ENCODE measurements around the gene PRRT1B.
"Not testable (repeated sequence)": the region's sequence is repeated elsewhere in the genome, so short reads cannot be mapped to it uniquely, and the experiment has no call there.

The PRRT1B gene

DNA sequence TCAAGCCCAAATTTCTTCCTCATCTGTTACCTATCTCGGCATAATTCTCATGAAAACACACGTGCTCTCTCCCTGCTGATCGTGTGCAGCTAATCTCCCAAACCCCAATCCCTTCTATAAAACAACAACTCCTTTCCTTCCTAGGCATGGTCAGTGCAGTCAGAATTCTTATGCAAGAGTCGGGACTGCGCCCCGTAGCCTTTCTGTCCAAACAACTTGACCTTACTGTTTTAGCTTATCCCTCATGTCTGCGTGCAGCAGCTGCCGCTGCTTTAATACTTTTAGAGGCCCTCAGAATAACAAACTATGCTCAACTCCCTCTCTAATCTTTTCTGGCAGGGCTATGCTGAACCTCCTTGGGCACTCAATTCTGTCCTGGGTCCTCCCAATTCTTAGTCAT lies 5.1 kb downstream of the PRRT1B start:
- not testable (repeated sequence) for DNase-seq (ENCODE audit: low read depth)

DNA sequence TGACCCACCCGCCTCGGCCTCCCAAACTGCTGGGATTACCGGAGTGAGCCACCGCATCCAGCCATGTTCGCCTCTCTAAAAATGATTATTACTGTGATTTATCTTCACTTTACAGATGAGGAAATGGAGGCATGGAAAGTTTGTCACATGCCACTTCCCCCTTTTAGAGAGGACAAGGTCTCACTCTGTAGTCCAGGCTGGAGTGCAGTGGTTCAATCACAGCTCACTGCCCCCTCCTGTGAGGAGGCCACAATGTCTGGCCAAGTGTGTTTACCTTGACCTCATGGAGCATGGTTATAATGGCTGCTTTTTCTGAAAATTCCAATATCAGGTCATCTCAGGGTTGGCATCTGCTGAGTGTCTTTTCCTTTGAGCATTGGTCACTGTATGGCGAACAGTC lies 6.7 kb downstream of the PRRT1B start:
- DNase-seq (ENCODE audit: low read depth) = no peak

DNA sequence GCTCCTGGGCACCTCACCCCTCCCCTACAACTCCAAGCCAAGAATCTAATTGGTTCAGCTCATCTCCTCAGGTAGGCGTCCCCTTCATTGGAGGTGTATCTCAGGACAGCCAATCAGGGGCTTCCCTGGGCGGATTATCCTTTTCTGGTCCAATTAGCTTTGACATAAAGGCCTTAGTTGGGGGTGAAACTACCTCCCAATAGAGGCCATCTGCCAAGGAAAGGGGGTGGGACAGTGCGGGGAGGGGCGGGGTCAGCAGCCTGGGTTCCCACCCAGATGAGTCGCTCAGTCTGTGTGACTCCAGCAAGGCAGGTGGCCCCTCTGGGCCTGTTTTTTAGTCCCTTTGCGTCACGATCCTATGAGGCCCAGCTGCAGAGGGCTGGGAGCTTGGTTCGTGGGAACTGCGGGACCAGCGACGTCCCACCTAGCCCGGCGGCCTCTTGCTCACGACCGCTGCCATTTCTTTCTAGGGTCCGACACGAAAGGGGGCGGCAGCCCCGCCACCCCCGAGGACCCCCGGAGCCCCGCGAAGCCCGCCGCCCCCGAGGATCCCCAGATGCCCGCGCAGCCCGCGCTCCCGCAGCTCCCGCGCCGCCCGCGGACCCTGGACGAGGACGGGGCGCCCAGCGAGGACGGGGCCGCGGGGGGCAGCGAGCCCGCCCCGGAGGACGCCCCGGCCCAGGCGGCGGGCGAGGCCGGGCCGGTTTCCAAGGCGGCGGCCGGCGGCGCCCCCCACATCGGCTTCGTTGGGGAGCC lies 8.9 kb downstream of the PRRT1B start:
- no peak for DNase-seq (ENCODE audit: low read depth)

DNA sequence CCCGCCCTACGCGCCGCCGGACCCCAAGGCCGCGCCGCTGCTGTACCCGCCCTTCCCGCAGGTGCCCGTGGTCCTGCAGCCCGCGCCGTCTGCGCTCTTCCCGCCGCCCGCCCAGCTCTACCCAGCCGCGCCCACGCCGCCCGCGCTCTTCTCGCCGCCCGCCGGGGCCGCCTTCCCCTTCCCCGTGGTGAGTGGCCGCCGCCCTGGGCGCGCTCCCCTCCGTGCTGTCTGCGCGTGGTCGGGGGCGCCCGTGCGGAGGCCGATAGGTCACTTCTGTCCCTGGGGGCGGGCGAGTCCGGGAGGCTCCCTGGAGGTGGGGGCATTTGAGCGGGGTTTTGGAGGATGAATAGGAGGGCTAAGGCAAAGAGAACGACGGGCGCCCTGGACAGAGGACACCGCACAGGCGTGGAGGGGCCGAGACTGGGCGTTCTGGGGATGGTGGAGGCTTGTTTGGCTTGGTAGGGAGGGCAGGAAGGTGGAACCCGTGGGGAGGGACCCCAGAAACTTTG lies 9.6 kb downstream of the PRRT1B start:
- DNase-seq (ENCODE audit: low read depth) = no peak

- no peak for DNase-seq (ENCODE audit: low read depth)
Measured at GRCh38 chr9:131555841-131556673, 10.7 kb downstream of the PRRT1B start.

DNA sequence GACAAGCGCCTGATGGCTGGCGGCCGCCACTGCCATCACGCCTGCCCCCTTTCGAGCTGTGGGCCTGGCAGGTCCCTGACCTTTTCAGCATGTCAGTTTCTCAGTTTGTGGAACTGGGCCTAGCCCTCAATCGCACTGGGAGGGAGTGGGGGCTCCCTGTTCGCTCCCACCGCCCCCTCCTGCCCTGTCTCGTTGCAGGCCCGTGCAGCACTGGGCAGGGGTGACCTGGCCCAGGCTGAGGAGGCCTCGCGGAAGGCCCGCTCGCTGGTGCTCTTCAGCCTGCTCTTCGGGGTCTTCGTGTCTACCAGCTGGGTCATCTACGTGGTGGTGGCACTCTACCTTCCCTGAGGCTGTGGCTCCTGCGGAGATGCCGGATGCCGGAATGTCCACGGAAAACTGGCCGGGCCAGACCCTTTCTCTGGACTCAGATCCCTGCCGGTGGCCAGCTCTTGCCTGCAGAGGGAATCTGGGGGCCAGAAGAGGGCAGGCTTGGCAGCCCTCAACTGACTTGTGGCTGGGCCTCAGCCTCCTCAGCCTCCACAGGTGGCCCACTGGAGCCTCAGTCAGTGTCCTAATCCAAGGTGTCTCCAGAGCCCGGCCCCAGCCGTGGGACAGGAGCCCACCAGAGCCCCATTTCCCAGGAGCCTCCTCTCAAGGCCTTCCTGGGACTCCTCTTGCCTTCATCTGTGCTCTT lies 12.7 kb downstream of the PRRT1B start:
- DNase-seq (ENCODE audit: low read depth) = no peak

DNA sequence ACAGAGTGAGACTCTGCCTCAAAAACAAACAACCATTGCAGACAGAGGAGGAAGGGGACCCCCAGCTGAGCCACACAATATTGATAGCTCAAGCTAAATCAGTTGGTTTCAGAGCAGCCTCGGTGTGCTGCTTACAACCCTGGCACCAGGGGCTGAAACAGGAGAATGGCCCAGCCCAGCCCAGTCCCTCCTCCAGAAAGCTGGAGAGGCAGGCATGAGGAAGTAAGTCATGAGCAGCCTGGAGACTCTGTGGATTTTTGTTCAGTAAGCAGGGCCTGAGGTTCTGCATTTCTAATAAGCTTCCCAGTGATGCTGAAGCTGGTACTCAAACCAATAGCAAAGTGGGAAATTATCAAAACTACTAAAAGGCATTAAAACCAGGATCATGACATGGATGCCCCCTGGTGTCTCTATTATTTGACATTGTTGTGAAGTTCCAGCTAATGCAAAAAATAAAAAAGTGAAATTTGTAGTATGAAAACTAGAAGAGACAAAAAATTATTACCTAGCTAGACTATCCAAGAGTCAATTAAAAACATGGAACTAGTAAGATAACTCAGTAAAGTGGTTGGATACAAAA lies 14.2 kb downstream of the PRRT1B start:
- DNase-seq (ENCODE audit: low read depth) = no peak

GRCh38 chr9:131562032-131562959 lies 17.0 kb downstream of the PRRT1B start:
- DNase-seq (ENCODE audit: low read depth) = no peak

GRCh38 chr9:131565369-131565768 lies 20.0 kb downstream of the PRRT1B start:
- DNase-seq (ENCODE audit: low read depth) = no peak

DNA sequence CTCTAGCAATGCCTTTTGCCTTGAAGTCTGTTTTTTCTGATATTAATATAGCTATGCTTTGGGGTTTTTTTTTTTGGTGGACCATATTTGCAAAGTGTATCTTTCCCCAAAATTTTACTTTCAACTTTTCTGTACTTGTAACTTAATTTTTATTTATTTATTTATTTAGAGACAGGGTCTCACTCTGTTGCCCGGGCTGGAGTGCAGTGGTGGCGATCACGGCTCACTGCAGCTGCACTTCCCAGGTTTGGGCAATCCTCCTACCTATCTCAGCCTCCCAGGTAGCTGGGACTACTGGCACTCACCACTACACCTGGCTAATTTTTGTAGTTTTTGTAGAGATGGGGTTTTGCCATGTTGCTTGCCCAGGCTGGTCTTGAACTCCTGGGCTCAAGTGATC lies 20.8 kb downstream of the PRRT1B start:
- DNase-seq (ENCODE audit: low read depth) = no peak

DNA sequence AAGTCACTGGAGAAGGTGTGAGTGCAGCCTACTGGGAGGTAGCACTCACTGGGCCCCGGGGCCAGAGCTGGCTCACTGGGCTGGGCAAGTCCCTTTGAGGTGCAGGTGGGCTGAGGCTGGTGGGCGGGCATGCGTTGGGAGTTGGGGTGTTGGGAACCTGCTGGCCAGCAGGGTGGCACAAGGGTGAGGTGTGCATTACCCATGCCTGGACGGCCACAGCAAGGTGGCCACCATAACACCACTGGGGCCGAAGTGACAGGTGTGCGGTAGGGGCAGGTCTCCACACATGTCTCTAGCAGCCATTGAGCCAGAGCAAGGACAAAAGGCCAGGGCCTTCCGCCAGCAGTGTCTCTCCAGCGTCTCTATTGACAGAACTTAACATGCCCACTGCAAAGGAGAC lies 22.6 kb downstream of the PRRT1B start:
- DNase-seq (ENCODE audit: low read depth) = no peak

- no peak for DNase-seq (ENCODE audit: low read depth)
Measured at GRCh38 chr9:131574730-131575640, 29.7 kb downstream of the PRRT1B start.

- no peak for DNase-seq (ENCODE audit: low read depth)
Measured at GRCh38 chr9:131575946-131576853, 30.9 kb downstream of the PRRT1B start.

DNA sequence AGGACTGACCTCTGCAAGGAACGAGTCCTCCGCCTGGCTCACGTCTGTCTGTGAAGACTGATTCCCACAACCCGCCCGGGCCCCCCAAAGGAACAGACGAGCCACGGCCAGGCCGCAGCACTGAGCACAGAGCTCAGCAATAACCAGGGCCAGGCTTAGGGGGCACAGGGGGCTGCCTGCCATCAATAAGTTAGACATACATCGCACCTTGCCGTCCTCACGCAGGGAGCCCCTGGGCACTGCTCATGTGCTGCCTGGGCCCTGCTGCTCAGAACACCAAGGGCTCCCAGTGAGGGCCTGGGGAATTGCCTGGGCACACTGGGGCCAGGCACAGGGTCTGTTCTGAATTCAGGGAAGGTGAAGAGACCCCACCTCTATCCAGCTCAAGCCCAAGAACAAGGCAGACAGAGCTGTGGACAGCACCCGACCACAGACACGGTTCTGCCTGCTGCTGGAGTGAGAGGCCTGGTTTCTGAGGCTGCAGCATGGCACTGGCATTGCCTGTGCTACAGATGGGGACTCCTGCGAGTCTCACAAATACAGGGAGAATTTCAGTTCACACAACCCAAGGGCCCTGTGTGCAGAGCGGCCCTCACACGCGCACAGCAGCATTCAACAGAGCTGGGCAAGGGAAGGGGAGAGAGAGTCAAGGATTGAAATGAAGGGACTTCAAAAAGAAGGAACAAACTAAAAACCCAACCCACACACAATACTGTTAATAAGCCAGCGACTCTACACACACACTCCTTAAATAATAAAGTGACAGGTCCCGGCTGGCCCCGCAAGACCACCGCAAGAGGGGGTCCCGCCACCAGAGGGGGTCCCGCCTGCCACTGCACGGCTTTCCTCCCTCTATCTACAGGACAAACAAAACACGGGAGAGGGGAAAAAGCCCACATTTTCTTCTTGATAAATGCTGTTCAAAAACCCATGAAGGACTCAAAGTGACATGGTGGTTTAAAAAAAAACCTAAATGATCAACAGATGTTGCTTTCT lies 32.0 kb downstream of the PRRT1B start:
- no peak for DNase-seq (ENCODE audit: low read depth)

DNA sequence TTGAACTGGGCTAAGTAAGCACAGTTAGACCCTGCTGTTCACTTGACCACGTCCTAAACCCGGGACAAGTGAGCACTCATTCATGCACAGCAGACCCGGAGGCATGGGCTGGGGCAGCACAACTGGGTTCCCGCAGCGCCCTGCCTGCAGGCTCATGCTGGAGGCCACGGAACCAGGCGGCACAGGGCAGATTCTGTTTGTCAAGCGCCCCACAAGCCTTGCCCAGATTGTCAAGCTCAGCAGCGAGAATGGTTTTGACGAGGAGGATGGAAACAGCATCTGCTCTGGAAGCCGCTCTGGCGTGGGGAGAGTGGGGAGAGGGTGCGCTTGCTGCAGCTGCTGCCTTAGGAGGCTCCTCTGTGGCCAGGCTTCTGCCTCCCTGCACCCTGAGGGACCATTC lies 32.7 kb downstream of the PRRT1B start:
- DNase-seq (ENCODE audit: low read depth) = no peak

- DNase-seq (ENCODE audit: low read depth) = no peak
Measured at GRCh38 chr9:131578731-131579504, 33.6 kb downstream of the PRRT1B start.

DNA sequence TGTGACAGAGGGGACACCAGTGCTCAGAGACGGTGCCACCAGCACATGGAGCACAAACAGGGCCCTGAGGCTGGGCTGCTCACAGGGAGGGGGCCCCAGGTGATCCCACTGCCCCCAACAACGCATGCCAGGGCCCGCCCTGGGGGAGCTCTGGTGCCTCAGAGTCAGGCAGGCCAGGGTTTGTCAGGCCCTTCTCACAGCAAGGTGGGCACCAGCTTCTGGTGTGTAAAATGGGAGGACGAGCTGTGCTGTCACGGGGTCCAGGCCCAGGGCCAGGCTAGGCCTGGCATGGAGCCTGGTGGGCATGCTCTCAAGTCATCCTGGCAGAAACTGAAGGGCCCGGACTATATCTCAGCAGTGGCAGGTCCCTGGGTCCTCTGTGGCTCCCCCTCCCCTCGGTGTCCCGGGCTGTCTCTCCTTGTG lies 34.5 kb downstream of the PRRT1B start:
- DNase-seq (ENCODE audit: low read depth) = no peak
